LNCaP clone FGC (cell line): ENCODE data around the gene GDF10.

Experiments
- DNase-seq: peaks from one replicate; pipeline ENCODE4 v3.0.0-alpha.2; 2011; ENCODE audit warnings: low read depth
- H3K4me3 ChIP-seq: 2 replicates; pipeline ENCODE4 v1.5.1; 2011; ENCODE audit warnings: mild to moderate bottlenecking, low read depth, low read length, control low read depth
- TF ChIP-seq, protein P1 (sequence below): IDR thresholded peaks from 2 replicates; pipeline ENCODE4 v1.5.1; 2012; ENCODE audit warnings: mild to moderate bottlenecking; ENCODE audit not compliant: control insufficient read depth, insufficient read depth; ENCODE audit errors: extremely low read depth

The GDF10 gene

DNA sequence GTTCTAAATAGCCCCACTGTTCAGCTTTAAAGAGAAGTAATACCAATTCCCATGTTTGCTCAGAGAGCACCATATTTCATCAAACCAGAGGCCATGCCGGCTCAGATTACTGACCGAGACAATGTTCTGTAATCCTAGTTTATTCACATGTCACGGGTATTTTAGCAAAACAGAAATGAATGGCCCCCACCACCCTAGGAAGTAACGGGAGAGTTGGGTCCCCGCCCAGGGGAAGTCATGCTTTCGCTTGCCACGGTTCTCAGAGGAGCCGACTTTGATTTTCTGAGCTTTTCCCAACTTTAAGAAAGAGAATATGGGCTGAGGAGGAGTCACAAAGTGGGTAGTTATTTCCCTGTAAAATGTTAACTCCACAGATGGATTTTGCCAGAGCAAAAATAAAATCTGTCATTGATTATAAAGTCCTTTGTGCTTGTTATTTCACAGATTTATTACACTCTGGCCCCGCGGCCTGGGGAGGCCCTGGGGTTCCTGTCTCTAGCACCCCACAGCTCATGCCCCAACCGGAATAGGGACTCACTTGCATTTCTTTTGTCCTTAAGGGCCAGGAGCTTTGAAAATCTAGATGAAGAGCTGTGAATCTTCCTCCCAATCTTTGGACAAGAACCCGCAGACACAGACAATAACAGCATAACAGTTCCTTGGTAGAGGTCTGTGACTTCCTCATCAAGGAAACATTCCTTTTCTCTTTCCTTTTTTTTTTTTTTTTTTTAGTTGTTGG, 3.7 kb upstream of the GDF10 start:
- DNase-seq: no peak
- TF ChIP-seq, protein P1, sequence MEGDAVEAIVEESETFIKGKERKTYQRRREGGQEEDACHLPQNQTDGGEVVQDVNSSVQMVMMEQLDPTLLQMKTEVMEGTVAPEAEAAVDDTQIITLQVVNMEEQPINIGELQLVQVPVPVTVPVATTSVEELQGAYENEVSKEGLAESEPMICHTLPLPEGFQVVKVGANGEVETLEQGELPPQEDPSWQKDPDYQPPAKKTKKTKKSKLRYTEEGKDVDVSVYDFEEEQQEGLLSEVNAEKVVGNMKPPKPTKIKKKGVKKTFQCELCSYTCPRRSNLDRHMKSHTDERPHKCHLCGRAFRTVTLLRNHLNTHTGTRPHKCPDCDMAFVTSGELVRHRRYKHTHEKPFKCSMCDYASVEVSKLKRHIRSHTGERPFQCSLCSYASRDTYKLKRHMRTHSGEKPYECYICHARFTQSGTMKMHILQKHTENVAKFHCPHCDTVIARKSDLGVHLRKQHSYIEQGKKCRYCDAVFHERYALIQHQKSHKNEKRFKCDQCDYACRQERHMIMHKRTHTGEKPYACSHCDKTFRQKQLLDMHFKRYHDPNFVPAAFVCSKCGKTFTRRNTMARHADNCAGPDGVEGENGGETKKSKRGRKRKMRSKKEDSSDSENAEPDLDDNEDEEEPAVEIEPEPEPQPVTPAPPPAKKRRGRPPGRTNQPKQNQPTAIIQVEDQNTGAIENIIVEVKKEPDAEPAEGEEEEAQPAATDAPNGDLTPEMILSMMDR: no peak
- H3K4me3 ChIP-seq: no peak overlapping the region

DNA sequence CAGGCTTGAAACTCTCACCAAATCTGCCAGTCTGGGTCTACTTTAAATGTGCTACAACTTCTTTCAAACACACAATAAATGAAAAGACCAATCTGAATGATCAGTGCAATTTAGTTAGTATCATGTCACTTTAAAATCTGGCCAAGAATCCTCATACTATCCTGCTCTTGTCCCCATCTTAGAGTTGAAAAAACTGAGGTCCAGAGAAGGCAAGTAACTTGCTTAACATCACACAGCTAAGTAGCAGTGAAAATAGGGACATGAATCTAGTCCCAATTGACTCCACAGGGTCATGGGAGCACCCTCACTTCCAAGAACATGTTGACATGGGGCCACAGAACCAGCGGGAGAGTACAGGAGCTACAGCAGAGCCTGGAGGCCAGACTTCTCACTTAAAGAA, 3.1 kb upstream of the GDF10 start:
- no peak overlapping the region for H3K4me3 ChIP-seq
- DNase-seq: no peak
- TF ChIP-seq, protein P1: no peak

DNA sequence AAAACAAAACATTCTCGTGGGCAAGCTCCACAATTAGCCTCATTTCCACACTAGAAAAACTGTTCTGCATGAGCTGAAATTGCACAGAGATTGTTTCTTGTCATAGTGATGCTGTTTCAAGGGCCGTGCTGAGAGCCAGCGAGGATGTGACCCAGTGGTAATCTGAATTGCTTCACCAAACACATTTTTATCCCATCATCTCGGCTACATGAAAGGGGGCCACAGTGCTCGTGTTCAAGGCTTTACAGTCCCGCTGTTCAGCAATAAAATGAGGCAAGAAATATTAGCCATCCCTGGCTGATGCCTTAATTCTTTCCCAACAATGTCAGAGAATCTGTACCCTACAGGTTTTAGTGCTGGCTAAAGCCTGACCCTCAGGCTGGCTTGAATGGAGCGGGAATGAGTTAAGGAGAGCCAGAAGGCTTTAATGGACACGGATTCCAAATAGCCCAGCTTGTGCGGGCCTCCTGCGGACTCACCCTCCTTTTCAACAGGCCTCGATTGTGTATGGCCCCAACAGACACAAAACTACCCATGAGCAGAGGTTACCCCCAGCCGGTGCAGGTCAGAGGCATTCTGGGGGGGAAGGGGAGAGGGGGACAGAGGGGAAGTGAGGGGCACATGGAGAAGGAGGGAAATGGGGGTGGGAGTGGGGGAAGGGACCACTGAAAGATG, 2.0 kb upstream of the GDF10 start:
- TF ChIP-seq, protein P1: no peak
- H3K4me3 ChIP-seq: no peak overlapping the region
- DNase-seq: no peak

DNA sequence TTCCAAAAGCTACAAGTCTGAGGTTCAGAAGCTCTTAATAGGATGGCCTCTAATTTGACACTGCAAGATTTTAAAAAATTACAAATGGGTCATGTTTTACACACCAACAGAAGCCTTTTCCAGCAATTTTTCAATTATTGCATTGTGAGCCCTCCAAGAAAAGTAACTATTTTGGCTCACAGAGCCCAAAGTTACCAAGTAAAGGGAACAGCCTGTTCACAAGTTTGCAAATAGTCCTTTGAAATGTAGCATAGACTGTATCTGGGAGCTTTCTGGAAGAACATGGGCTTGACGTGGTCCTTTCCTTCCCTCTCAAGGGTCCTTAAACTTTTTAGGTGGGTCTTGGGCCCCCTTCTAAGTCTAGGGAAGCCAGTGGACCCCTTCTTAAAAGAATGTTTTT, 1.3 kb upstream of the GDF10 start:
- H3K4me3 ChIP-seq: no peak overlapping the region
- no peak for DNase-seq
- TF ChIP-seq, protein P1: no peak

DNA sequence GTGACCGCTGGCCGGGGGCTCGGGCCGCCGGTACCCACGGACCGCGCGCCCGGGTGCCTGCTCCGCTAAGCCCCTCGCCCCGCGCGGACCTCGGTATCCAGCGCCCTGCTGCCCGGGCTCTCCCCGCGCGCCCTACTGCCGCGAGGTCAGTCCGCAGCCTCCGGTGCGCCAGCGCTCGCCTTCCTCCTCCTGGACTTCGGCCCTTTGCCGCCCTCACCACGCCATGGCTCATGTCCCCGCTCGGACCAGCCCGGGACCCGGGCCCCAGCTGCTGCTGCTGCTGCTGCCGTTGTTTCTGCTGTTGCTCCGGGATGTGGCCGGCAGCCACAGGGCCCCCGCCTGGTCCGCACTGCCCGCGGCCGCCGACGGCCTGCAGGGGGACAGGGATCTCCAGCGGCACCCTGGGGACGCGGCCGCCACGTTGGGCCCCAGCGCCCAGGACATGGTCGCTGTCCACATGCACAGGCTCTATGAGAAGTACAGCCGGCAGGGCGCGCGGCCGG, 483 bp downstream of the GDF10 start:
- TF ChIP-seq, protein P1: 0 out of 2 replicates have a peak, but pooled peaks have one; percentile 1
- no peak for DNase-seq
- no peak overlapping the region for H3K4me3 ChIP-seq

DNA sequence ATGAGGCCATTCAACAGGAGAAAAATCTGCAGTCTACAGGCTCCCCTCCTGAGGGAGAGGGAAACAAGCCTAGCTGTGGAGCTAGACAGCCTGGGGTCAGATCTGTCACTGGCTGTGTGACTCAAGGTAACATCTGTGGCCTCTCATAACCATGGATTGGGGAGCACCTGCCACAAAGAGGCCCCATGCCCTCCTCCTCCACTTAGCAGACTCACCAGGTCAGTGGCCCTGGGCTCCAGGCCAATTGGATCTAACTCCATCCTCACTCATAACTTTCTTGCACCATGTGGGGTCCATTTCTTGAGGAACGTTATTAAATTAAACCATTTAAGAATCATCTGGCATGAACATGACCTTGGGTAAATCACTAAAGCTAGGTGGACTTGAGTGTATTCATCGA, 1.8 kb downstream of the GDF10 start:
- TF ChIP-seq, protein P1: no peak
- no peak for DNase-seq
- H3K4me3 ChIP-seq: no peak overlapping the region

DNA sequence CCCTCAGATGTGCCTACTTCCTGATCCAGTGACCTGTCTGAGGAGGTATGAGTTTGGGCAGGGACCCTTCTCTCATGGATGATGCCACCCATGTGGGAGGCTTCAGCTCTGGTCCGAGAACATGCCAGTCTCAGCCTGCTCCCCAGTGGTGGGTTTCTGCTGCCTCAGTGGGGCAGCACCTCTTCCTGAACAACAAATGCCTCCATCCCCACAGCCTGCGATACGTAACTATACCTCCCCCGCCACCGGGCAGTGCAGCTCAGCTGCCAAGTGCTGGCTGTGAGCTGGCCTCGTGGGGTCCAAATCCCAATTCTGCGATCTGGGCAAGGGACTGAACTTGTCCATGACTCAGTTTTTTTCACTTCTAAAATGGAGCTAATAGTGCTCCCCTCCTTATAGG, 3.1 kb downstream of the GDF10 start:
- no peak for DNase-seq
- H3K4me3 ChIP-seq: no peak overlapping the region
- TF ChIP-seq, protein P1: no peak
